Mesenchymal stem cell (in vitro differentiated cells and primary cell): ENCODE data around the gene CSRNP3.

Experiments
- DNase-seq: peaks from one replicate; pipeline ENCODE4 v3.0.0-alpha.2; 2013
- H2AFZ ChIP-seq: one replicate; pipeline ENCODE4 v1.6.1; 2013; ENCODE audit warnings: low read depth, mild to moderate bottlenecking, control low read depth, inconsistent platforms, low read length, moderate library complexity
- H2AK5ac ChIP-seq: 2 replicates; pipeline ENCODE4 v1.6.1; 2013; ENCODE audit warnings: low read length, moderate library complexity, mild to moderate bottlenecking, inconsistent platforms; ENCODE audit not compliant: severe bottlenecking
- H2BK120ac ChIP-seq: one replicate; pipeline ENCODE4 v1.6.1; 2013; ENCODE audit warnings: low read depth, mild to moderate bottlenecking, inconsistent platforms, low read length, moderate library complexity
- H2BK12ac ChIP-seq, 2 experiments: one replicate each; pipeline ENCODE4 v1.6.1; 2013; ENCODE audit warnings: inconsistent platforms in 2 of 2, low read length in 2 of 2, mild to moderate bottlenecking in 2 of 2, moderate library complexity in 2 of 2, control low read depth in 1 of 2
- H2BK15ac ChIP-seq: one replicate; pipeline ENCODE4 v1.6.1; 2013; ENCODE audit warnings: mild to moderate bottlenecking, low read depth, inconsistent platforms; ENCODE audit not compliant: poor library complexity, severe bottlenecking
- H2BK5ac ChIP-seq: 2 replicates; pipeline ENCODE4 v1.6.1; 2013; ENCODE audit warnings: low read depth, mild to moderate bottlenecking, low read length, control low read depth, inconsistent platforms; ENCODE audit not compliant: poor library complexity, severe bottlenecking
- H3K14ac ChIP-seq, 2 experiments: one replicate each; pipeline ENCODE4 v1.6.1; 2013; ENCODE audit warnings: inconsistent platforms in 2 of 2, low read length in 2 of 2, control low read depth in 1 of 2, mild to moderate bottlenecking in 1 of 2, moderate library complexity in 1 of 2
- H3K18ac ChIP-seq, 2 experiments: one replicate each; pipeline ENCODE4 v1.6.1; 2013; ENCODE audit warnings: inconsistent platforms in 2 of 2, low read length in 2 of 2, control low read depth in 1 of 2, low read depth in 1 of 2, mild to moderate bottlenecking in 1 of 2
- H3K23ac ChIP-seq, 2 experiments: one replicate each; pipeline ENCODE4 v1.6.1; 2013; ENCODE audit warnings: inconsistent platforms in 2 of 2, low read length in 2 of 2, mild to moderate bottlenecking in 2 of 2, moderate library complexity in 2 of 2, control low read depth in 1 of 2
- H3K27ac ChIP-seq: 2 replicates; pipeline ENCODE4 v1.5.1; 2013; ENCODE audit warnings: mild to moderate bottlenecking, moderate library complexity, low read length, control low read depth, inconsistent platforms; ENCODE audit not compliant: poor library complexity, severe bottlenecking
- H3K27me3 ChIP-seq, 2 experiments: 2 replicates each; pipeline versions ENCODE4 v1.6.1 to v1.7.0; 2013; ENCODE audit warnings: low read length in 2 of 2, mild to moderate bottlenecking in 2 of 2, moderate library complexity in 2 of 2, control low read depth in 1 of 2, inconsistent platforms in 1 of 2; ENCODE audit not compliant: control insufficient read depth in 1 of 2, insufficient read depth in 1 of 2
- H3K36me3 ChIP-seq, 2 experiments: 2 replicates each; pipeline versions ENCODE4 v1.6.1 to v1.7.0; 2013; ENCODE audit warnings: low read length in 2 of 2, control low read depth in 1 of 2, inconsistent platforms in 1 of 2, low read depth in 1 of 2, mild to moderate bottlenecking in 1 of 2; ENCODE audit not compliant: insufficient read depth in 2 of 2, control insufficient read depth in 1 of 2
- H3K4ac ChIP-seq, 2 experiments: one replicate each; pipeline ENCODE4 v1.6.1; 2013; ENCODE audit warnings: inconsistent platforms in 2 of 2, low read length in 2 of 2, mild to moderate bottlenecking in 2 of 2, moderate library complexity in 2 of 2, control low read depth in 1 of 2, low read depth in 1 of 2
- H3K4me1 ChIP-seq: 2 replicates; pipeline ENCODE4 v1.6.1; 2013; ENCODE audit warnings: low read depth, low read length, control low read depth; ENCODE audit not compliant: control insufficient read depth, insufficient read depth
- H3K4me2 ChIP-seq: 2 replicates; pipeline ENCODE4 v1.6.1; 2013; ENCODE audit warnings: low read length, mild to moderate bottlenecking, inconsistent platforms; ENCODE audit not compliant: poor library complexity, severe bottlenecking
- H3K4me3 ChIP-seq, 2 experiments: 2 replicates each; pipeline versions ENCODE4 v1.5.1 to v1.7.0; 2013; ENCODE audit warnings: low read length in 2 of 2, mild to moderate bottlenecking in 2 of 2, control low read depth in 1 of 2, low read depth in 1 of 2; ENCODE audit not compliant: insufficient read depth in 1 of 2
- H3K79me1 ChIP-seq: replicated peaks from 2 replicates; pipeline ENCODE4 v1.6.1; 2013; ENCODE audit warnings: mild to moderate bottlenecking, control low read depth, low read length, inconsistent platforms; ENCODE audit not compliant: poor library complexity, severe bottlenecking
- H3K9ac ChIP-seq: 2 replicates; pipeline ENCODE4 v1.7.0; 2013; ENCODE audit warnings: mild to moderate bottlenecking, low read length, moderate library complexity
- H3K9me3 ChIP-seq: 2 replicates; pipeline ENCODE4 v1.7.0; 2013; ENCODE audit warnings: mild to moderate bottlenecking, low read length; ENCODE audit not compliant: control insufficient read depth
- H4K8ac ChIP-seq: one replicate; pipeline ENCODE4 v1.6.1; 2013; ENCODE audit warnings: inconsistent platforms, mild to moderate bottlenecking, low read length, moderate library complexity
- H4K91ac ChIP-seq: one replicate; pipeline ENCODE4 v1.6.1; 2013; ENCODE audit warnings: mild to moderate bottlenecking, low read length, inconsistent platforms
- WGBS: methylation state at CpG from one replicate; pipeline ENCODE4 v1.1.7; 2013; ENCODE audit warnings: mixed read lengths; 5-methylcytosine and 5-hydroxymethylcytosine counted together

Gene CSRNP3

GRCh38 chr2:165466386-165466785 lies 3.1 kb upstream of the CSRNP3 start:
- Histone ChIP-seq H4K91ac (no peak overlapping the region), H2AK5ac (no peak overlapping the region), H4K8ac (no peak overlapping the region), H3K9me3 (no peaks in the 10 kb centered on the region), H3K4me2 (no peak overlapping the region), H2BK12ac (no peak overlapping the region), H3K4me3 (no peak overlapping the region), H3K4me1 (no peaks in the 10 kb centered on the region), H2BK5ac (no peak overlapping the region), H3K27me3 (no peaks in the 10 kb centered on the region), H3K27ac (no peak overlapping the region), H3K36me3 (no peaks in the 10 kb centered on the region), H3K14ac (no peak overlapping the region), H3K9ac (no peak overlapping the region), H2BK120ac (no peak overlapping the region), H3K18ac (no peak overlapping the region), H2AFZ (no peak overlapping the region), H3K79me1 (no peaks in the 10 kb centered on the region), H3K23ac (no peak overlapping the region), H2BK15ac (no peak overlapping the region), H3K4ac (no peak overlapping the region)
- no CpG with 5 or more reads among the region's 2 CpGs for WGBS
- DNase-seq, result no peak

GRCh38 chr2:165467921-165468320 lies 1.6 kb upstream of the CSRNP3 start:
- no peaks in the 10 kb centered on the region for H3K79me1 ChIP-seq
- no peak overlapping the region for H3K18ac ChIP-seq
- no peak overlapping the region for H4K91ac ChIP-seq
- DNase-seq, result no peak
- H3K4me2 ChIP-seq, result no peak overlapping the region
- H2BK5ac ChIP-seq, result no peak overlapping the region
- no peaks in the 10 kb centered on the region for H3K27me3 ChIP-seq
- H3K4ac ChIP-seq, result peak overlapping the region in 1 of 2 experiments; percentile 15
- H3K14ac ChIP-seq, result no peak overlapping the region
- H4K8ac ChIP-seq, result no peak overlapping the region
- H3K4me1 ChIP-seq, result no peaks in the 10 kb centered on the region
- no peak overlapping the region for H3K23ac ChIP-seq
- no peak overlapping the region for H3K4me3 ChIP-seq
- H3K9me3 ChIP-seq, result no peaks in the 10 kb centered on the region
- 90% methylated on average over 3 of the region's 3 CpGs for WGBS
- no peaks in the 10 kb centered on the region for H3K36me3 ChIP-seq
- no peak overlapping the region for H2AK5ac ChIP-seq
- no peak overlapping the region for H2BK12ac ChIP-seq
- H2AFZ ChIP-seq, result no peak overlapping the region
- H3K27ac ChIP-seq, result no peak overlapping the region
- H2BK15ac ChIP-seq, result no peak overlapping the region
- H2BK120ac ChIP-seq, result no peak overlapping the region
- no peak overlapping the region for H3K9ac ChIP-seq

DNA sequence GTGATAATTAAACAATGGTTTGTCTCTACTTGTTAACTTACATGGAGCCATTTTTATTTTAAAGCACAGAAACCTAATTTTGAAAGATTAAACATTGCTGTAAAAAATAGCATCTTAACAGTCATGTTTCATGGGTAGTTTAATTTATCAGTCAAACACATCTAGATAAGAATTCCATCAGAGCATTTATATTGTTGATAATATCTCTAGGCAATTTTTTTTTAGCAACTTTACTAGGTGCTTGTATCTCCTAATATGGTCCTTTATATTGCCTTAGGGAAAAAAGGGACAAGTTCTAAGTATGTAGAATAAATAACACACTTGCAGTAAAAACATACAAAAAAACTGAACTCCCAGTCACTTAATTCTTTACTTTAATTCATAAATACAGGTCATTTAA lies 863 bp downstream of the CSRNP3 start:
- H3K18ac ChIP-seq, result no peak overlapping the region
- peak overlapping the region; percentile 84 for H3K9ac ChIP-seq
- H2BK12ac ChIP-seq, result no peak overlapping the region
- H3K4me3 ChIP-seq, result peak overlapping the region in 1 of 2 experiments; percentile 77
- H3K23ac ChIP-seq, result no peak overlapping the region
- no peak overlapping the region for H2AK5ac ChIP-seq
- no peak overlapping the region for H2BK15ac ChIP-seq
- H3K4ac ChIP-seq, result no peak overlapping the region
- H4K91ac ChIP-seq, result no peak overlapping the region
- no peak overlapping the region for H4K8ac ChIP-seq
- no peak overlapping the region for H2BK5ac ChIP-seq
- no peaks in the 10 kb centered on the region for H3K36me3 ChIP-seq
- no peaks in the 10 kb centered on the region for H3K9me3 ChIP-seq
- no peak overlapping the region for H2AFZ ChIP-seq
- no peak for DNase-seq
- no peak overlapping the region for H3K4me2 ChIP-seq
- H3K27me3 ChIP-seq, result no peaks in the 10 kb centered on the region
- no peaks in the 10 kb centered on the region for H3K4me1 ChIP-seq
- no peak overlapping the region for H3K27ac ChIP-seq
- peaks cover 3% of the 10 kb centered on the region for H3K79me1 ChIP-seq
- H2BK120ac ChIP-seq, result no peak overlapping the region
- no peak overlapping the region for H3K14ac ChIP-seq

- Histone ChIP-seq H3K18ac (no peak overlapping the region), H4K8ac (no peak overlapping the region), H3K9ac (no peak overlapping the region), H3K4me2 (no peak overlapping the region), H3K36me3 (no peaks in the 10 kb centered on the region), H2BK12ac (no peak overlapping the region), H3K23ac (no peak overlapping the region), H3K27ac (no peak overlapping the region), H3K4me3 (no peak overlapping the region), H3K27me3 (no peaks in the 10 kb centered on the region), H3K4ac (no peak overlapping the region), H3K4me1 (no peaks in the 10 kb centered on the region), H3K9me3 (no peaks in the 10 kb centered on the region), H4K91ac (no peak overlapping the region), H2AFZ (no peak overlapping the region), H3K79me1 (peaks cover 6% of the 10 kb centered on the region), H2BK15ac (no peak overlapping the region), H2AK5ac (no peak overlapping the region), H2BK120ac (no peak overlapping the region), H2BK5ac (no peak overlapping the region), H3K14ac (no peak overlapping the region)
- DNase-seq, result peak; percentile 16
- WGBS, result 14% methylated on average over 1 of the region's 1 CpG
These were observed 2.0 kb downstream of the CSRNP3 start for GRCh38 chr2:165471349-165471950.
